HEK293 (cell line): ENCODE measurements around the gene ARL11.

Source experiments
- CTCF ChIP-seq: fragments of 450-650 bp; formaldehyde crosslinking; IDR thresholded peaks from 2 replicates; pipeline ENCODE4 v1.5.1; 2016; ENCODE audit warnings: missing biosample characterization, missing genetic modification characterization
- GLIS2 ChIP-seq: fragments of 450-650 bp; formaldehyde crosslinking; IDR thresholded peaks from 2 replicates; pipeline ENCODE4 v1.5.1; 2016; ENCODE audit warnings: missing biosample characterization, missing genetic modification characterization
- PBX3 ChIP-seq: sonication (generic); formaldehyde crosslinking; IDR thresholded peaks from 2 replicates; pipeline ENCODE4 v1.8.1; 2022; ENCODE audit warnings: mild to moderate bottlenecking, moderate library complexity, missing genetic modification reagents
- SP2 ChIP-seq: fragments of 450-650 bp; formaldehyde crosslinking; IDR thresholded peaks from 2 replicates; pipeline ENCODE4 v1.5.1; 2016; ENCODE audit warnings: missing biosample characterization, missing genetic modification characterization
- TCF7L2 ChIP-seq: IDR thresholded peaks from 2 replicates; pipeline ENCODE4 v1.6.1; 2011; ENCODE audit warnings: low read depth, mild to moderate bottlenecking, inconsistent platforms, low read length, moderate library complexity, borderline replicate concordance
- YY1 ChIP-seq: fragments of 450-650 bp; formaldehyde crosslinking; IDR thresholded peaks from 2 replicates; pipeline ENCODE4 v1.5.1; 2018; ENCODE audit warnings: missing biosample characterization, missing genetic modification characterization
- ZNF132 ChIP-seq: fragments of 450-650 bp; formaldehyde crosslinking; IDR thresholded peaks from 2 replicates; pipeline ENCODE4 v1.5.1; 2017; ENCODE audit warnings: missing biosample characterization, missing genetic modification characterization, borderline replicate concordance
- ZNF23 ChIP-seq: fragments of 450-650 bp; formaldehyde crosslinking; IDR thresholded peaks from 2 replicates; pipeline ENCODE4 v1.5.1; 2016; ENCODE audit warnings: missing biosample characterization, missing genetic modification characterization, borderline replicate concordance
- ZNF24 ChIP-seq: fragments of 450-650 bp; formaldehyde crosslinking; IDR thresholded peaks from 2 replicates; pipeline ENCODE4 v1.5.1; 2016; ENCODE audit warnings: missing biosample characterization, missing genetic modification characterization
- ZNF423 ChIP-seq: fragments of 450-650 bp; formaldehyde crosslinking; IDR thresholded peaks from 2 replicates; pipeline ENCODE4 v1.5.1; 2016; ENCODE audit warnings: missing biosample characterization, missing genetic modification characterization
- ZNF549 ChIP-seq: fragments of 450-650 bp; IDR thresholded peaks from 2 replicates; pipeline ENCODE4 v1.5.1; 2018; ENCODE audit warnings: missing biosample characterization, missing genetic modification characterization, mild to moderate bottlenecking, inconsistent platforms, moderate library complexity
- ZNF704 ChIP-seq: fragments of 450-650 bp; formaldehyde crosslinking; IDR thresholded peaks from 2 replicates; pipeline ENCODE4 v1.5.1; 2016; ENCODE audit warnings: missing biosample characterization, missing genetic modification characterization

- no peak for TF ChIP-seq YY1 (tag by site-specific recombination)
- TF ChIP-seq CTCF: no peak
- TF ChIP-seq ZNF423: no peak
- no peak for TF ChIP-seq ZNF704 (tag by site-specific recombination)
- no peak for TF ChIP-seq TCF7L2
- TF ChIP-seq ZNF549 (tag by site-specific recombination): no peak
- no peak for TF ChIP-seq PBX3 (CRISPR knock-in tag)
- TF ChIP-seq GLIS2 (tag by site-specific recombination): no peak
- no peak for TF ChIP-seq ZNF24 (tag by site-specific recombination)
- TF ChIP-seq ZNF23 (tag by site-specific recombination): no peak
- TF ChIP-seq ZNF132 (tag by site-specific recombination): no peak
- no peak for TF ChIP-seq SP2
These were observed 26.3 kb upstream of the ARL11 start for GRCh38 chr13:49602005-49602404.
